Colon (tissue), 2 donors: ENCODE measurements around the gene RASSF7.
"Not testable (repeated sequence)": the region's sequence is repeated elsewhere in the genome, so short reads cannot be mapped to it uniquely, and the experiment has no call there.

Experiments used
- FAIRE-seq: peaks from 2 replicates; lab custom pipeline; 2012; peaks lifted over from hg19 to GRCh38; lab: Jason Lieb, UNC
- donor health status: control.
- donor health status: control.

RASSF7 gene, protein sequence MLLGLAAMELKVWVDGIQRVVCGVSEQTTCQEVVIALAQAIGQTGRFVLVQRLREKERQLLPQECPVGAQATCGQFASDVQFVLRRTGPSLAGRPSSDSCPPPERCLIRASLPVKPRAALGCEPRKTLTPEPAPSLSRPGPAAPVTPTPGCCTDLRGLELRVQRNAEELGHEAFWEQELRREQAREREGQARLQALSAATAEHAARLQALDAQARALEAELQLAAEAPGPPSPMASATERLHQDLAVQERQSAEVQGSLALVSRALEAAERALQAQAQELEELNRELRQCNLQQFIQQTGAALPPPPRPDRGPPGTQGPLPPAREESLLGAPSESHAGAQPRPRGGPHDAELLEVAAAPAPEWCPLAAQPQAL

DNA sequence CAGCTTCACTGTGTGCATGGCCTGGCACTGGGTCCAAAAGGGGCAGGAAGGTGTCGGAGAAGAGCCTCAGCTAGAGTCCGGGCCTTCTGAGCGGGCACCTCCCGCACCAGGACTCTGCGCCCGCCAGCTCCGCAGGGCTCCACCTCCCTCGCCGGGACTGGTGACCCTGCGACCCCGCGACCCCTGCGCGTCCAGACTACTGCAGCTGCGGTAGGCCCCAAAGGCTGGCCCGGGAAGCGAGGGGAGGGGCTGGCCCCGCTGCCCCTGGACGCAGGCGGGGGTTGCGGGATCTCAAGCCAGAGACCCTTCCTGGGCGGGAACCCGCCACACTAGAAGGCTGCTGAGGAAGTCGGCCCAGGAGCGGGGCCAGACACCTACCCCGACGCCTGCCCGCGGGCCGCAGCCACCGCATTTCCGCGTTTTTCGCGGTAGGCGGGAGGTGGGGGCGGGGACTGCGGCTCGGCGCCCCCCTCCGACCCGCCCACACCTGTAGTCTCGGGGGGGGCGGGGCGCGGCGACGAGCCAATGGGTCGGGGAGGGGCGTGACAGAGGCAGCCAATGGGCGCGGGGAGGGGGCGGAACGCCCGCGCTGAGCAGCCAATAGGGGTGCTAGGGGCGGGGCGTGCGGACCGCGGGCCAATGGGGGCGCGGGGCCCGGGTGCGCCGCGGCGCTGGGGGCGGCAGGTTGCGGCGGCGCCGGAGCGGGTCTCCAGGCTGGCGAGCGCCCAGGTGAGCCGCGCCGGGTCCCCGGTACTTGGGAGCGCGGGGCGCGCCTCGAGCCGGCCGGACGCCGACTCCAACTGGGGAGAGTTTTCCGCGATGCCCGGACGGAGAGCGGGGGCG is at the start of gene RASSF7, which contains the start of gene LMNTD2:
TSS of gene RASSF7 (plus strand) at position 666 of the 843 bp plus-strand sequence. CDS start 799 bp downstream, outside the sequence.
TSS of gene LMNTD2 (minus strand) at position 434 of the 843 bp plus-strand sequence. CDS start at position 412, 22 bp downstream.
- FAIRE-seq, result no peak

DNA sequence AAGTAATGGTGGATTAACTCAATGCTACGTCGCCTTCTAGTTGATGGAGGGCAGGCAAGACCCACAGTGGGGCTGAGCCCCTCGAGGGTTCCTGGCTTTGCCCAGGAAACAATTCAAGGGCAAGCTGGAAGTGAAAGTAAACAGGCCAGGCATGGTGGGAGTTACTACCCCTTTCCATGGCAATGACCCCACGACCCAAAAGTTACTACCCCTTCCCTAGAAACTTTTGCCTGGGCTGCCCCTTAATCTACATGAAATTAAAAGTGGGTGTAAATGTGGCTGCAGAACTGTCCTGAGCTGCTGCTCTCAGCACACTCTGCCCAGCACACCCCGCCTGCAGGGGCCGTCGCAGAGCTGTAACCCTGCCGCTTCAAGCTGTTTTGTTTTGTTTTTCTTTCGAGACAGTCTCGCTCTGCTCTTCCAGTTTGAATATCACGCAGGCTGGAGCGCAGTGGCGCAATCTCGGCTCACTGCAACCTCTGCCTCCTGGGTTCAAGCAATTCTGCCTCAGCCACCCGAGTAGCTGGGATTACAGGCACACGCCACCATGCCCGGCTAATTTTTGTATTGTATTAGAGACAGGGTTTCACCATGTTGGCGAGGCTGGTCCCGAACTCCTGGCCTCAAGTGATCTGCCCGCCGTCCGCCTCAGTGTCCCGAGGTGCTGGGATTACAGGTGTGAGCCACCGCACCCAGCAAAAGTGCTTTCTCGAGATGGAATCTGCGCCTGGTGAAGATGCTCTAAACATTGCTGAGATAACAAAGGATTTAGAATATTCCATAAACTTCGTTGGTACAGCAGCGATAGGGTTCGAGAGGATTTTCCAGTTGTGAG is 47.8 kb upstream of the RASSF7 start:
- FAIRE-seq, result no peak

DNA sequence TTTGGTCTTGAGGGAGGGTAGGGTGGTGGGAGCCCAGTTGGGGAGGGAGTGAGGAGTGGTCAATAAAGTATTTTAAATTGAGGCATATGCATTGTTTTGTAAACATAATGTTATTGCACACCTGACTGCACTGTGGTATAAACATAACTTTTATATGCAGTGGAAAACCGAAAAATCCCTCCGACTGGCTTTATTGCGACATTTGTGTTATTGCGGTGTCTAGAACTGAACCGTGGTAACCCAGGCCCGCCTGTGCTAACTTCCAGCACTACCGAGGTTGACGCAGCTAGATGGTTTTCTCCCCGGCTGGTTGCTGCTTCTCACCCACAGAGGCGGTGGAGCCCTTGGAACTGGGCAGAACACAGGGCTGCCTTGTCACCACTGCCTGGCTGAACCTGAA is 46.2 kb upstream of the RASSF7 start:
- no peak for FAIRE-seq

DNA sequence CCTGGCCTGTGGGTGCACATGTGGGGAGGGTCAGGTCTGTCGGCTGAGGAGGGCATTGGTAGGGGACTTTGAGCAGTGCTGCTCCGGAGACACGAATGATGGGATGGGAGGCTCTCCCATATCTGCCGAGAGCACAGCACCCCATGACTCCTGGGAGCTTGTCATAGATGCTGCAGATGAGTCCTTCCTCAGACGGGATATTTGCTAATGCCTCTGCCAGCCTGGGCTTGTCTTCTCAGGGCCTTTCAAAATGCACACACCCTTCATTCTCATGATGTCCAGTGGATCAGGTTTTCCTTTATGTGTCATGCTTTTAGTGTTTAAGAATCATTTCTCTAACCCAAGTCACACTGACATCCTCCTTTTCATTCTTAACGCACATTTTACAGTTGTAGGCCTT is 45.6 kb upstream of the RASSF7 start:
- FAIRE-seq, result no peak

DNA sequence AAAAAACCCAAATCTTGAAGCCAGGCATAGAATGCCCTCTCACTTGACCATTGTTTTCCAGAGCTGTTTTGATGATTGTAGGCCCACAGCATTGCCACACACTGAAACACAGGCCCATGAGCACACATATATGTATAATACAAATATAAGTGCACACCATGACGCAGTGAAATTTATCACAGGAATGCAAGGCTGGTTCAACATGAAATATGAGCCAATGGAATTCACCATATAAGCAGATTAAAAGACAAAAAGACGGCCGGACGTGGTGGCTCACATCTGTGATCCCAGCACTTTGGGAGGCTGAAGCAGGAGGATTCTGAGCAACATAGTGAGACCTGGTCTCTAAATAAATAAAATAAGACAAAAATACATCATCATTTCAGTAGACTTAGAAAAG is 44.4 kb upstream of the RASSF7 start:
- no peak for FAIRE-seq

DNA sequence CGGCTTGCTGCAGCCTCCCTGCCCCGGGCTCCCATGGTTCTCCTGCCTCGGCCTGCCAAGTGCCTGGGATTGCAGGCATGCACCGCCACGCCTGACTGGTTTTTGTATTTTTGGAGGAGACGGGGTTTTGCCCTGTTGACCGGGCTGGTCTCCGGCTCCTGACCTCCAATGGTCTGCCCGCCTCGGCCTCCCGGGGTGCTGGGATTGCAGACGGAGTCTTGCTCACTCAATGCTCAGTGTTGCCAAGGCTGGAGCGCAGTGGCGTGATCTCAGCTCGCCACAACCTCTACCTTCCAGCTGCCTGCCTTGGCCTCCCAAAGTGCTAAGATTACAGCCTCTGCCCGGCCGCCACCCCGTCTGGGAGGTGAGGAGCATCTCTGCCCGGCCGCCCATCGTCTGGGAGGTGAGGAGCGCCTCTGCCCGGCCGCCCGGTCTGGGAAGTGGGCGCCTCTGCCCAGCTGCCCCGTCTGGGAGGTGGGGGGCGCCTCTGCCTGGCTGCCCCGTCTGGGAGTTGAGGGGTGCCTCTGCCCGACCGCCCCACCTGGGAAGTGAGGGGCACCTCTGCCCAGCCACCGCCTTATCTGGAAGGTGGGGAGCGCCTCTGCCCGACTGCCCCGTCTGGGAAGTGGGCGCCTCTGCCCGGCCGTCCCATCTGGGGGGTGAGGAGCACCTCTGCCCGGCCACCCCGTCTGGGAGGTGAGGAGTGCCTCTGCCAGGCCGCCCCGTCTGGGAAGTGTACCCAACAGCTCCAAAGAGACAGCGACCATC is 43.7 kb upstream of the RASSF7 start:
- not testable (repeated sequence) for FAIRE-seq

DNA sequence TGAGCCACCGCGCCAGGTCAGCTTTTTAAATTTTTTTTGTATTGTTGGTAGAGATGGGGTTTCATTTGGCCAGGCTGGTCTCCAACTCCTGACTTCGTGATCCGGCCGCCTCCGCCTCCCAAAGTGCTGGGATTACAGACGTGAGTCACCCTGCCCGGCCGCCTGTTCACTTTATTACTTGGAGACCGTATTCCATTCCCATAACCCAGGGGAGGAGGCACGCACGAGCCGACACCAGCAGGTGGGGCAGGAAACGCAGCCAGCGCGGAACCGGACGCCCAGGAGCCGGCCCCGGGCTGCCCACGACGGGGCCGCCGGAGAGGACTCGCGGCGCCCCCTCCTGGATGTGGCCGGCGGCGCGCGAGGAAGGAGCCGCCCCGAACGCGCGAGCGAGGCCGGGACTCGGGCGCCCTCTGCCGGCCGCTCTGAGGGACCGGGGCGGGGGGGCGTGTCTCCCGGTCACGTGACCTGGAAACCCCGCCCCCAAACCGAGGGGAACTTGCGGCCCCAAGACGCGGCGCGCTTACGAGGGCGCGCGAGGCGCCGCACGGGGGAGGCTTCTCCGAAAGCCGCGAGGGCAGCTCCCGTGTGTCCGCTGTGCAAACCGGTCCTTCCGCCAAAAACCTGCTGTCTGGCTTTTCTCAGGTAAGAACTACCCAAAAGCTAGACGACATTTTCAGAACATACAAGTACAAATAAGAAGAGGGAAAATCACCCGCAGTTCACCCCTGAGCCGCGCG is 42.1 kb upstream of the RASSF7 start:
- FAIRE-seq, result no peak

DNA sequence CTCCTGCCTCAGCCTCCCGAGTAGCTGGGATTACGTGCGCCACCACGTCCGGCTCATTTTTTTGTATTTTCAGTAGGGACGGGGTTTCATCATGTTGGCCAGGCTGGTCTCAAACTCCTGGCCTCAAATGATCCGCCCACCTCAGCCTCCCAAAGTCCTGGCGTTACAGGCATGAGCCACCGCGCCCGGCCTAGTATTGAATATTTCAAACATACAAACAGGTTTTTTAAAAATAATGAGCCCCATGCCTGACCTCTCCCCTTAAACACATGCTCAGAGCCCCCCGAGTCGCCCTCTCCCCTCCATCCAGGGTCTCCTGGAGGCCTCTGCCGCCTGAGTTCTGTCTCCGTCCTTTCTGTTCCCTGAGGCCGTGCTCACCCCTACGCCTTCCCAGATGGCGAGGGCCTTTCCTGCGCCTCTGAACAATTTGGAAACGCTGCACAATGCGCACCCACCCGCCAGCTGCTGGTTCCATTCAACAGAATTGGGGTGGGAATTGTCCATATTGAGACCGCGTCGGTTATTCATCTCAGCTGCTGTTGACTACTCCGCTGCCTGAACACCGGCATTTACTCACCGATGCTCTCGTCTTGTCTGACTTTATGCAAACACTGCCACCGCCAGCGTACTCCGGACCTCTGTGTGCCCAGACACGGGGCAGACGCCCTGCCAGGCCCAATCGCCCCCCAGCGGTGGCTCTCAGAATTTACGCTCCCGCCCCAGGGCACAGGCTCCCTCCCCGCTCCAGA is 40.2 kb upstream of the RASSF7 start:
- FAIRE-seq, result no peak

DNA sequence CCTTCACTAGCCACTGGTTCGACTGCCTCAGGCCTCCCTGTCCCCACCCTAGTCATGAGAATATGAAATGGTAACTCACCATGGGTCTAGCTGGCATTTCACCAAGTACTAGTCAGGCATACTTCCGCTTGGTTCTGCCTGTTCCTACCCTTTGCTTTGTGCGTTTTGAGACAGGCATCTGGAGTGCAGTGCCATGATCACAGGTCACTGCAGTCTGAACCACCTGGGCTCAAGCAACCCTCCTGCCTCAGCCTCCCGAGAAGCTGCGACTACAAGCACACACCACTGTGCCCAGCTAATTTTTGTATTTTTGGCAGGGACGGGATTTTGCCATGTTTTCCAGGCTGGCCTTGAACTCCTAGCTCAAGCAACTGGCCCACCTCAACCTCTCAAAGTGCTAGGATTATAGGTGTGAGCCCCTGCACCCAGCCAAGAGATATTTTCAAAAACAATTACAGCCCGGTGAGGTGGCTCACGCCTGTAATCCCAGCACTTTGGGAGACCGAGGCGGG is 39.5 kb upstream of the RASSF7 start:
- FAIRE-seq, result no peak

DNA sequence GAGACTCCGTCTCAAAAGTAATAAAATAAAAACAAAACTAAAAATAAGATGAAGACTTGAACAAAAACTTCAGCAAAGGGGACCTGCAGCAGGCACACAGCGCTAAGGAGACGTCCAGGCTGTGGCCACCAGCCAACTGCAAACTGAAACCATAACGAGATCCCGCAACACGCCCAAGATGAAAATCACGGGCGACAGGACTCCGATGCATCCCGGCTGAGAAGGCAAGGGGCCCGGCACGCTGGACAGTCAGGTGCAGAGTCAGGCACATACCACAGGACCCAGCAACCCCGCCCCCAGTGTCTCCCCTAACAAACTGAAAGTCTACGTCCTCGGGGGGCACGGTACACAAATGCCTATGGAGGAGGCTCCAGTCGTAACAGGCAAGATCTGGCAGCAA is 34.6 kb upstream of the RASSF7 start:
- FAIRE-seq, result no peak

DNA sequence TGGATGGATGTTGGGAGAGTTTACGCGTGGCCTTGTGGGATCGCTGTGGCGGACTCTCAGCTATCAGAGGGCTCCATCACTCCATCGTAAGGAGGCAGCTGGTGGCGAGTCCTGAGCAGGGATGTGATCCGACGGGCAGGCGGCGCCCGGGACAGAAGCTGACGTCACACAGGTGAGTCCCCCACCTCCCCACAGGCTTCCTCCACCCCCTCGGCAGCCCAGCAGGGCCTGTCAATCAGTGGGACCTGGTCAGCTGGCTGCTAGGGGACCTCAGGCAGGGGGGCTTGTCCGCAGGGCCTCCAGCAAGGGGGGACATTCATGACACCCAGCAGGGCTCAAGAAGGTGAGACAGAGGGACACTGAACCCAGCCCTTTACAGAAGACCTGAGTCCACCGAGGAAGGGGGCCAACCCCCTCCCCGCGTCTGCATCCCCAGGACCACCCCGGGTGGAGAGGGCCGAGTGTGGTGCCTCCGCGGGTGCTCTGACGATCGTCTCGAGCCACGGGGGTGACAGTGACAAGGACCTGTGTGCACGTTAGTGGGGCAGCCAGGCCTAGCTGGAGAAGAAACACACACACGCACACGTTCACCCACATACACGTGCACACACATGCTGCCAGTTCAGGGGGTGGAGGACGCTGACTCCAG is 32.5 kb upstream of the RASSF7 start:
- no peak for FAIRE-seq

DNA sequence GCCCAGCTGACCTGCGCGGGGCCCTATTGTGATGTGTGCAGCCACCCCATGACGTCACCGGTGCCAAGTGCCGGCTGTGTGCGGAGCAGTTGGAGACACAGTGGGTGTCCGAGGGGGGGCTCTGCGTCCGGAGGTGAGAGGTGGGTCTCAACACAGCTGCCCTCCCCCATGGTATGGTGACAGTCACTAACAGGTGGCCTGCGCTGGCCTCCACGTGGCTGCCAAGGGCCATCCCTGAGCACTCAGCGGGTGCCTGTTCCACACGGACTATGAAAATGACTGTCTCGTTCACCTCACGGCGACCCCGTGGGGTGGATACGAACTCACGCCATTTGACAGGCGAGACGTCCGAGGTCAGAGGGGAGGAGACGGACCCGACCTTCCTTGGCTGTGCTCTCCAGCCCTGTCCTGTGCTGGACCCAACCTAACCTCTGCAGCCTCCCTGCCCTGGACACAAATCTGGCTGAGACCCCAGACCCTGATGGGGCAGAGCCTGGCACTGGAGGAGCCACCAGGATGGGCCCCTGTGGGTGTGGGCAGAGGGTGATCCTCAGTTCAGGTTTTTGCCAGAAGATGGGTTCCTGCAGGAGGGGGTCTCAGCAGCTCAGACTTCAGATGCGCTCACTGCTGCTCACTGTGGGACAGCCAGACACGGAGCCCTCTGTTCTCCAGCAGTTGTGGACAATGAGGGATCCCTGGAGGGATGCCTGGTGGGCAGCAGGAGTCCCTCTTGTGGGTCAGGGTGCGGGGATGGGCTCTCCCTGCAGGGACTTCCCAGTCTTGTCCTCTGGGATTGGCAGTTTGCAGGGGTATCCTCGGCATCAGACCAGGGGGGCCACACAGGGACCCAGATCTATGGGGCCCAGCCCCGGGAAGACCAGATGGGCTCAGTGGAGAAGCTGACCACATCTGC is 31.7 kb upstream of the RASSF7 start:
- no peak for FAIRE-seq

DNA sequence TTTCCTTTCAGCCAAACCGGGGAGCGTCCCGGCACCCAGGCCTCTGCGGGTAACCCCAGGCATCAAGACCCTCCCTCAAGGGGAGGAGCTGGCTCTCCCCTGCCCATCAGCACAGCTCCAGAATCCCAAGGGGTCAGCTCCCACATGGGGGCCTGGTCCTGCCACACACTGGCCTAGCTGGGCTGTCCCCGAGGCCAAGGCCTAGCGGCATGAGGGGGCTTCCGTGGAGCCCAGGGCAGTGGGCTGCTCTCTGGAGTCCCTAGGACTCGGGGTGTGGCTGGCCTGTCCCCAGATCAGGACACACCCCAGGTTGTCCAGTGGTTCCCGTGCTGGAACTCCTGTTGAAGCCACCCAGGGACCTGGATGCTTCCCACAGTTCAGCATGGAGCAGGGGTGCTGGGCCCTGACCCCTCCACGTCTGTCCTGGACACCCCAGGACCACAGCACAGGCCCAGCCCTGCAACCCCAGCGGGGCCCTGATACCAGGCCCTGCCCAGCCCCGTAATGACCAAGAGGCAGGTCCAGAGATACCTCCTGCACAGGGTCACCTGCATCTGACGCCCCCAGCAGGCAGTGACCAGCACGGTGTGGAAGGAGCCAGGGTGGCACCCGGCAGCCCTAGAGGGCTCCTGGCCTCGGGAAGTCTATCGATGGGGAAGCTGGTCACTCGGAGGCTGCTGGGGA is 30.9 kb upstream of the RASSF7 start:
- no peak for FAIRE-seq

DNA sequence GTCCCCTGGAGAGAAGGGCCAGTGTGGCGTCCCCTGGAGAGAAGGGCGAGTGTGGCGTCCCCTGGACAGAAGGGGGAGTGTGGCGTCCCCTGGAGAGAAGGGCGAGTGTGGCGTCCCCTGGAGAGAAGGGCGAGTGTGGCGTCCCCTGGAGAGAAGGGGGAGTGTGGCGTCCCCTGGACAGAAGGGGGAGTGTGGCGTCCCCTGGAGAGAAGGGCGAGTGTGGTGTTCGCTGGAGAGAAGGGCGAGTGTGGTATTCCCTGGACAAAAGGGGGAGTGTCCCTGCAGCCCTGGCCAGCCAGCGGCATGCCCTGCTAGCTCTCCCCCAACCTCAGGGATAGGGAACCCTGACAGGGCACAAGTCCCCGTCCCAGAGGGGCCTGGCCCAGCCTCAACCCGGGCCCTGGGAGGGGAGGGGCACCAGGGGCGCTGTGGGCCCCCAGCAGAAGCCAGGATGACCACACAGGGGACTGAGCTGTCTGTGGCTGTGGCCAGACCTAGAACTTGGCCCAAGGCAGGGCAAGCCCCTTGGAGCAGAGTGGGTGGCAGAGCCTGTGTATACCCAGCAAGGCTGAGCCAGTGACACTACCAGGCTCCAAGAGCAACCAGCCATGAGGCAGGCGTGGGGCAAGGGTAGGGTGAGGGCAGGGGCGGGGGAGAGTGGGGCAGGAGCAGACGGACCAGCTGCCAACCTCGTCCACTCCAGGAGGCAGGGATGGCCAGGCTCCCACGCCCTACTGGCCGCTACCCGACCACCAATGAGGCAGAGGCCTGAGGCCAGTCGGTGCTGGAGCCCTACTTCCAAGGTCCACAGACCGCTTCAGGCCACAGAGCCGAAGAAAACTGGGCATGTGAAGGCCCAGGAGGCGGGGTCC is 29.6 kb upstream of the RASSF7 start:
- no peak for FAIRE-seq

DNA sequence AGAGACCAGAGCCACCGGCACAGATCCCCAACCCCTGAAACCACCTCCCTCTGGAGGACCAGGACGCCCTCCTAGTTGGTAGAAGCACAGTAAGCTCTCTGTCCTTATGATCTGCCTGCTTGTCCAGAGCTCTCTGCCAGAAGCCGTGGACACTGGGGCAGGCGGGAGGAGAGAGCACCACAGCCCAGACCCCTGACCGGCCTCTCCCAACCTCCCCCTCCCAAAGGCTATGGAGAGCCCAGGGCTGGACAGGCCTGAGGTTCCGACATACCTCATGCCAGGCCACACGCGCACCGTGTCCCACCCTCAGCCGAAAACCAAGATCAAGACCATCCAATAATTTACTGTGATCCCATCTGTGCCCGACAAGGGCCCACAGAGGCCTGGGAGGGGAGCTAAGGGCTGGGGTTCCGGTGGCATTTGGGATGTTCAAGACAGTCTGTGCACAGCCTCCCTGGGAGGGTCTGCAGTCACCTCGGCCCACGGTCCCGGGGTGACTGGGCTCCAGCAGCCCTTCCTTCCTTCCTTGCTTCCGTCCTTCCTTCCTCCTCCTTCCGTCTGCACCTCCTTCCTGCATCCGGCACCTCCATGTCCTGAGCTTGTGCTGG is 28.7 kb upstream of the RASSF7 start:
- FAIRE-seq, result no peak

DNA sequence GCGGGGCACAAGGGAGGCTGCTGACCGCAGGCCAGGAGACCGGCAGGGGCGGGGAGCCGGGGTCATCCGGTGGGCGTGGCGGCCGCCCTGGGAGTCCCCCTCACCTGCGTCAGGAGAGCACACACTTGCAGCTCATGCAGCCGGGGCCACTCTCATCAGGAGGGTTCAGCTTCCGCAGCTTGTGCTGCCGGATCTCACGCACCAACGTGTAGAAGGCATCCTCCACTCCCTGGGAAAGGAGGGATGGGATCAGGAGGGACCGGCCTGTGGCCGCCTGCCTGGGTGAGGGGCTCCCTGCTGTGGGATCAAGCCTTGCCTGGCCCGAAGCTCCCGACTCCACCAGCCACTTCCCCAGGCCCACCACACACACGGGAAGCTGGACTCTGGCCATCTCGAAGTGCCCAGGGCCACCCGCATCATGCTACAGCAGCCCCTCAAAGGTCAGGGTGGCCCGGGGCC is 28.2 kb upstream of the RASSF7 start:
- FAIRE-seq, result no peak
